Activated T-cell treated with anti-CD3 and anti-CD28 coated beads, Interleukin-2, amount 50 U/mL, for 48 hours (primary cell): ENCODE measurements around the gene TMEM80.
"Not testable (repeated sequence)": the region's sequence is repeated elsewhere in the genome, so short reads cannot be mapped to it uniquely, and the experiment has no call there.

Experiments
- DNase-seq, 2 experiments: peaks; one replicate each; pipeline ENCODE4 v3.0.0-alpha.2; 2020

Gene TMEM80

GRCh38 chr11:723120-723883, 27.7 kb downstream of the TMEM80 start:
- peak; percentile 63 to 64 for DNase-seq

- DNase-seq = peak in 1 of 2 experiments; percentile 35
These were observed 28.6 kb downstream of the TMEM80 start for GRCh38 chr11:724049-724777.

GRCh38 chr11:724778-725386, 29.3 kb downstream of the TMEM80 start:
- no peak for DNase-seq

GRCh38 chr11:725624-726202, 30.1 kb downstream of the TMEM80 start:
- no peak for DNase-seq

- DNase-seq = peak; percentile 66 to 73
These were observed 30.9 kb downstream of the TMEM80 start for GRCh38 chr11:726278-727220.

GRCh38 chr11:727281-727701, 31.7 kb downstream of the TMEM80 start:
- no peak for DNase-seq

- DNase-seq = peak; percentile 91 to 92
These were observed 32.5 kb downstream of the TMEM80 start for GRCh38 chr11:727859-728748.

- DNase-seq = no peak
These were observed 33.4 kb downstream of the TMEM80 start for GRCh38 chr11:728901-729491.

- no peak for DNase-seq
These were observed 34.0 kb downstream of the TMEM80 start for GRCh38 chr11:729492-730074.

GRCh38 chr11:733072-733471, 37.5 kb downstream of the TMEM80 start:
- no peak for DNase-seq

GRCh38 chr11:734541-734940, 38.9 kb downstream of the TMEM80 start:
- not testable (repeated sequence) for DNase-seq

- peak in 1 of 2 experiments; percentile 32 for DNase-seq
These were observed 41.8 kb downstream of the TMEM80 start for GRCh38 chr11:737366-737765.

GRCh38 chr11:737899-738298, 42.3 kb downstream of the TMEM80 start:
- not testable (repeated sequence) for DNase-seq

- no peak for DNase-seq
These were observed 46.5 kb downstream of the TMEM80 start for GRCh38 chr11:742156-742546.

GRCh38 chr11:742571-743201, 47.1 kb downstream of the TMEM80 start:
- no peak for DNase-seq

- no peak for DNase-seq
These were observed 49.8 kb downstream of the TMEM80 start for GRCh38 chr11:745428-745827.

- DNase-seq = peak in 1 of 2 experiments; percentile 60
These were observed 50.9 kb downstream of the TMEM80 start for GRCh38 chr11:746289-747157.

GRCh38 chr11:747158-748006, 51.8 kb downstream of the TMEM80 start, which contains the start of gene TALDO1:
TSS of gene TALDO1 (plus strand) at chr11:747464. CDS start at chr11:747482, 18 bp downstream.
- DNase-seq = peak; percentile 91 to 94
